ENCODE results near the gene B3GNT8.

- TF ChIP-seq GATA3 (IDR thresholded peaks at IDR 0.05; ENCODE audit: low read depth, low read length) (no peak), GATA2 (IDR thresholded peaks at IDR 0.05; ENCODE audit: low read depth, low read length) (no peak)
These were observed 16.7 kb downstream of the B3GNT8 start for GRCh38 chr19:41410336-41411054.

Measured in SH-SY5Y (cell line).